Hindlimb muscle (tissue), 1 donor: ENCODE results near the gene EGR4. TPM values are rescaled to one million over a fixed set of nuclear protein-coding genes. Genes with fewer than 3 reads are reported as not detected.
"Not testable (repeated sequence)": the region's sequence is repeated elsewhere in the genome, so short reads cannot be mapped to it uniquely, and the experiment has no call there.

Experiments used
- DNase-seq: peaks from one replicate; pipeline ENCODE4 v3.0.0-alpha.2; 2013
- polyA plus RNA-seq: library from polyadenylated mRNA; unstranded; fragments of 120-200 nt; gene quantifications from one replicate; pipeline ENCODE4 v1.2.1, GENCODE V29; 2013; ENCODE audit not compliant: insufficient read length

EGR4 gene
- polyA plus RNA-seq, 1 donor = not detected

GRCh38 chr2:73262691-73263429 is 30.5 kb downstream of the EGR4 start:
- DNase-seq = not testable (repeated sequence)

- DNase-seq = no peak
Measured at GRCh38 chr2:73262108-73262651, 31.2 kb downstream of the EGR4 start.

- no peak for DNase-seq
Measured at GRCh38 chr2:73260338-73260984, 32.9 kb downstream of the EGR4 start.

- no peak for DNase-seq
Measured at GRCh38 chr2:73259704-73260337, 33.5 kb downstream of the EGR4 start.

GRCh38 chr2:73259276-73259675 is 34.1 kb downstream of the EGR4 start:
- DNase-seq = no peak

GRCh38 chr2:73258913-73259215 is 34.5 kb downstream of the EGR4 start:
- no peak for DNase-seq

- no peak for DNase-seq
Measured at GRCh38 chr2:73258186-73258912, 35.0 kb downstream of the EGR4 start.

GRCh38 chr2:73257425-73258125 is 35.8 kb downstream of the EGR4 start:
- DNase-seq = no peak

GRCh38 chr2:73257021-73257420 is 36.3 kb downstream of the EGR4 start:
- DNase-seq = no peak

GRCh38 chr2:73256618-73256922 is 36.8 kb downstream of the EGR4 start:
- no peak for DNase-seq

- DNase-seq = no peak
Measured at GRCh38 chr2:73255907-73256617, 37.3 kb downstream of the EGR4 start.

- no peak for DNase-seq
Measured at GRCh38 chr2:73255007-73255644, 38.2 kb downstream of the EGR4 start.

GRCh38 chr2:73254343-73255006 is 38.9 kb downstream of the EGR4 start:
- DNase-seq = no peak

GRCh38 chr2:73253901-73254300 is 39.4 kb downstream of the EGR4 start:
- DNase-seq = no peak

GRCh38 chr2:73253400-73253799 is 39.9 kb downstream of the EGR4 start:
- no peak for DNase-seq

- no peak for DNase-seq
Measured at GRCh38 chr2:73252238-73253027, 40.9 kb downstream of the EGR4 start.

GRCh38 chr2:73250872-73251846 is 42.2 kb downstream of the EGR4 start:
- no peak for DNase-seq

GRCh38 chr2:73249636-73250035 is 43.7 kb downstream of the EGR4 start:
- no peak for DNase-seq

GRCh38 chr2:73246850-73247249 is 46.5 kb downstream of the EGR4 start:
- DNase-seq = no peak
